ENCODE results near the gene SGMS1.
"Not testable (repeated sequence)": the region's sequence is repeated elsewhere in the genome, so short reads cannot be mapped to it uniquely, and the experiment has no call there.

Gene SGMS1

GRCh38 chr10:50623663-50624412 is at the start of gene SGMS1:
TSS of gene SGMS1 (minus strand) at chr10:50623956. CDS start at chr10:50344114, 279,842 bp downstream.
- peak; percentile 77 to 81 for DNase-seq (ENCODE audit: low read depth in 2 of 2)

DNA sequence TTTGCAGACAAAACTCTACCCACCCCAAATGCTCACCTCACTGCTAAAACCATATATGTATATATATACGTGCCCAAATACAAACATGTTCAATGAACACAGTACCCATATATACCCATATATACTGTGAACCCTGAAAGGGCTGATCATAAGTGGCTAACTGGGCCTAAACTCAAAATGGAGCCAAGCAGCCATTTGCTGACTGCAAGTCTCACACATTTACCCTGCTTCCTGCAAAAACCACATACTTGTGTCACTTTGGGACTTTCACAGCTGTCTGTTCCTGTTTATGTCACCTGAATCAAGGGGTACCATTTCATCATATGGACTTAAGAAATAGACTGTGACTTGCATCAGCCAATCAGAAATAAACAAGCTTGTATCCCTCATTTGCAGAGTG is 48.4 kb upstream of the SGMS1 start:
- DNase-seq (ENCODE audit: low read depth in 2 of 2), result not testable (repeated sequence)

GRCh38 chr10:50671645-50672044 is 47.9 kb upstream of the SGMS1 start:
- DNase-seq (ENCODE audit: low read depth in 2 of 2), result not testable (repeated sequence)

- DNase-seq (ENCODE audit: low read depth in 2 of 2), result not testable (repeated sequence)
Measured at GRCh38 chr10:50669957-50670356, 46.2 kb upstream of the SGMS1 start.

DNA sequence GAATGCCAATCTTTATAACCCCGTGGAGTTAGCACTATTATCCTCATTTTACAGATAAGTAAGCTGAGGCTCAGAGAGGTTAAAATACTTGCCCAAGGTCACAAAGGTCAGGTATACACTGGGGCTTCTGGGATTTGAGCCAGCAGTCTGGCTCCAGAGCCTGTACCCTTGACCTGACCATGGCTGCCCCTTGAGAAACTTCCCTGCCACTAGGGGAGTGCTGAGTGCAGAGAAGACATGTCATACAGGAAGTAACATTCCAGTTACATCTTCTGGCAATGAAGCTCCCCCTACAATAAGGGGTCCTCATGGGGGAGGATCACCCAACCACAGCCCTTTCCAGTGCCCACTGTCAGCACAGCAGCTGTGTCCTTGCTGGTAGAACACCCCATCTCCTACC is 43.6 kb upstream of the SGMS1 start:
- not testable (repeated sequence) for DNase-seq (ENCODE audit: low read depth in 2 of 2)

DNA sequence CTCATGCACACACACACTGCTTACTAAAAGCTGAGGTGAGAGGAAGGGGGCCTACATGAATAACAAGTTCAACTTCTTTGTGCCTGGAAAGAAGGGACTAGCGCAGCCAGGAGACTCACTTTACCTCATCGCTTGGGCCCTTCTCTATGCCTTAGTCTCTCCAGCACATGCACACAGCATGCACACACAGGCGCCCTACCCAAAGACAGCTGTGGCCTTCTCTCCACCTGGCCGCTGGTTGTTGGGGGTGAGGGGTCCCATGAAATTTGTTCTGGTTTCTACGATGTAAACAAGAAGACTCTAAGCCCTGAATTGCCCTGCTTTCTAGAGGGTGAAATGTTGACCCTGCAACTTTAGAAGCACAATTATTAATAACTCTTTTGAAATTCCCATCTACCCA is 38.7 kb upstream of the SGMS1 start:
- DNase-seq (ENCODE audit: low read depth in 2 of 2), result not testable (repeated sequence)

GRCh38 chr10:50661563-50661962 is 37.8 kb upstream of the SGMS1 start:
- DNase-seq (ENCODE audit: low read depth in 2 of 2), result not testable (repeated sequence)

GRCh38 chr10:50659865-50660730 is 36.3 kb upstream of the SGMS1 start:
- peak; percentile 43 to 48 for DNase-seq (ENCODE audit: low read depth in 2 of 2)

- DNase-seq (ENCODE audit: low read depth in 2 of 2), result not testable (repeated sequence)
Measured at GRCh38 chr10:50659016-50659864, 35.5 kb upstream of the SGMS1 start.

DNA sequence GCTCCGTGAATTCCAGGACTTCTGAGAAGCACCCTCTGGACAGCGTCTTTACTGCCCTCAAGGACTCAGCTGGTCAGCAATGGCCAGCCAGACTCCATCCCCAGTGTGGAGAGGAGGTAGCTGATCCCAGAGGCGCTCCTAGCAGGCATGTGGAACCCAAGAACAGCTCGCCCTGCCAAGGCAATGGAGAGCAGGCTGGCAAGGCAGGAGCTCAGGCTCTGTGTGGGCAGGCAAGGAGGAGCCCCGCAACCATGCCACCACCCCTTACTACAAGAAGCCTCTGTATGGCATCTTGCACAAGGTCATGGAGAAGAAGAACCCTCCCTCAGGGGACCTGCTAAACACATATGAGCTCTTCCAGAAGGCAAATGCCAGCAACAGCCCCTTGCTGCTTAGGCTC is 34.4 kb upstream of the SGMS1 start:
- no peak for DNase-seq (ENCODE audit: low read depth in 2 of 2)

- no peak for DNase-seq (ENCODE audit: low read depth in 2 of 2)
Measured at GRCh38 chr10:50653758-50654157, 30.0 kb upstream of the SGMS1 start.

- no peak for DNase-seq (ENCODE audit: low read depth in 2 of 2)
Measured at GRCh38 chr10:50653142-50653541, 29.4 kb upstream of the SGMS1 start.

DNA sequence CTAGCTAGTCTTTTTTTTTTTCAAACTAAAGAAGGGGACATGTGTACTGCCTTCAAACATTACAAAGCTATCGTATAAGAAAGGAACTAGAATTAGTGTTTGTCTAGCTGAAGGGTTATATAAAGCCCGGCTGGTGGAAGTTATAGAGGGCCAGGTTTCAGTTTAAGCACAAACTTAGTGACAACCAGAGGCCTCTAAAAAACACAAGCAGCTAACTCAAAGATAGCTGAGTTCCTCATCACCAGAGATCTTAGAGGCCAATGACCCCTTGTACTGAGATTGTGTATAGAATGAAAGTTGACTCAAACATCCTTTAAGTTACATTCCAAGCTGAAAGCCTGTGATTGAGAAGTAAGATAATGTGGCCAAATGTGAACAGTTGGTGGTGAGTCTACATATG is 28.1 kb upstream of the SGMS1 start:
- DNase-seq (ENCODE audit: low read depth in 2 of 2), result no peak

GRCh38 chr10:50650481-50650880 is 26.7 kb upstream of the SGMS1 start:
- no peak for DNase-seq (ENCODE audit: low read depth in 2 of 2)

DNA sequence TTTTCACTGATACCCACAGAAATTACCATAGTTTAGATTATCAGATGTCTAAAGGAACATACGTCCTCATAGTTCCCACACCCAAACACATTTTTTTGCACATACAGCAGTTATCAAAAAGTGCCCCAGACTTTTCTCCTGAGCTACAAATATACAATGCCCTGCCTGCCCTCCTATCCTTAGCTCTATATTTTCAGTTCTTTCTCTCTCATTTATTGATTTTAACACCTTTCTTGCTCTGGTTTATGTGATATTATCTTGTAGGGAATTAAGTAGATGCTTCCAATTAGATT is 25.1 kb upstream of the SGMS1 start:
- no peak for DNase-seq (ENCODE audit: low read depth in 2 of 2)

GRCh38 chr10:50648089-50648934 is 24.6 kb upstream of the SGMS1 start:
- DNase-seq (ENCODE audit: low read depth in 2 of 2), result no peak

DNA sequence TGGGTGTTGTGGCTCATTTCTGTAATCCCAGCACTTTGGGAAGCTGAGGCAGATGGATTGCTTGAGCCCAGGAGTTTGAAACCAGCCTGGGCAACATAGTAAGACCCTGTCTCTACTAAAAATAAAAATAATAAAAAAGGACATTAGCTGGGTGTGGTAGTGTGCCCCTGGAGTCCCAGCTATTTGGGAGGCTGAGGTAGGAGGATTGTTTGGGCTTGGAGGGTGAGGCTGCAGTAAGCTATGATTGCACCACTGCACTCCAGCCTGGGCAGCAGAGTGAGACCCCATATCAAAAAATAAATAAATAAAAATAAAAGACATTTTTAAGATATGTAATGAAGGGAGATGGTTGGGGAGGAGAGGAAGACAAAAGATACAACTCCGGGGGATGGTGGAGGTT is 23.6 kb upstream of the SGMS1 start:
- not testable (repeated sequence) for DNase-seq (ENCODE audit: low read depth in 2 of 2)

DNA sequence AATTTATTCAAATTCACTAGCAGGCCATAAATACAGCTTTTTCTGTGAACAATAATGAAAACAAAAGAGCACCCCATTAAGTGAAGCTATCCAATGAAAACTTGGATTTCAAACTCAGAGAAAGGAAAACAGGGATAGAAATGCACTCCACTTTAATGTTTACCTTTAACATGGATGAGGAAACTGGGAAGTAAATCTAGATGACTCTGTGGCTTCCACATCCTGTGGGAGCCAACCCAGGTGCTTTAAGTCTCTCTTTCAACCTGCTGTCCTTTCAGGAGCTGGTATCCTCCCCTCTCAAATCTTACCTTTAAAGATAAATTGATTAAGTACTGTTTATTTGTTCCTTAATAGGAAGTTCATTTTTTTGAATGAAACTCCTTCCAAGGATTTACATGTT is 21.5 kb upstream of the SGMS1 start:
- no peak for DNase-seq (ENCODE audit: low read depth in 2 of 2)

DNA sequence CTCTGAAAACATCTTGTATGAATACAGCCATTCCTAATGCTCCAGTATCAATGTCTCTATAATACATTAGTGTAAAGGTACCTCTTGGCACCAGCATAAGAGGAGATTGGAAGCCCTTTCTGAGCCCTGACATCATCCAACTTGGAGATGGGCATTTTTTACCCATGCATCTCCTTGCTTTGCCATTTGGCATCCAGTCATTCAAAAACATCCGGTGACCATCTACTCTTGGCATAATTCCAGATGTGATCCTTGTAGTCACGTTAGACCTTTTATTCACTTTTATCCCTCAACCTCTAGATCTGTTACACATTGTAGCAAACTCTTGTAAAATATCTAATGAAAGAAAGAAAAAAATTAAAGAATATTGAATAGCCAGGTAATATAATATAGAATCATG is 17.9 kb upstream of the SGMS1 start:
- DNase-seq (ENCODE audit: low read depth in 2 of 2), result no peak

DNA sequence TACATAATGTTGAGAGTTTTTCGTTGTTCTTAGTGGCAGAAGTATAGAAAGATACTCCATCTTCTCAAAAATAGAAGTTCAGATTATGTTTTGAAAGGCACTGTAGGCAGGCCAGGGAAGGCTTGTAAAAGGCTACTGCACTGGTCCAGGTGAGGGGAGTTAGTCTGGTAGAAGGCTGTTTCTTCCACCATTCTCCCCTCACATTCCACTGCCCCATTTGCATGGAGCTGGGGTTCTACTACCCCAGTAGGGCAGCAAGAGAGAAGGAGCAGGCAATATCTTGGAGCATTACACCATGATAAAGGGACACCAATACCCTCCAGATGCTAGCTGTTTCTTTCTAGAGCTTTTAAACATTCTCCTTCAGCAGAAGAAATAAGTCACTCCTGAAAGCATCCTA is 16.5 kb upstream of the SGMS1 start:
- no peak for DNase-seq (ENCODE audit: low read depth in 2 of 2)
